Measurements from ENCODE around the gene CYP19A1.

CYP19A1 gene

DNA sequence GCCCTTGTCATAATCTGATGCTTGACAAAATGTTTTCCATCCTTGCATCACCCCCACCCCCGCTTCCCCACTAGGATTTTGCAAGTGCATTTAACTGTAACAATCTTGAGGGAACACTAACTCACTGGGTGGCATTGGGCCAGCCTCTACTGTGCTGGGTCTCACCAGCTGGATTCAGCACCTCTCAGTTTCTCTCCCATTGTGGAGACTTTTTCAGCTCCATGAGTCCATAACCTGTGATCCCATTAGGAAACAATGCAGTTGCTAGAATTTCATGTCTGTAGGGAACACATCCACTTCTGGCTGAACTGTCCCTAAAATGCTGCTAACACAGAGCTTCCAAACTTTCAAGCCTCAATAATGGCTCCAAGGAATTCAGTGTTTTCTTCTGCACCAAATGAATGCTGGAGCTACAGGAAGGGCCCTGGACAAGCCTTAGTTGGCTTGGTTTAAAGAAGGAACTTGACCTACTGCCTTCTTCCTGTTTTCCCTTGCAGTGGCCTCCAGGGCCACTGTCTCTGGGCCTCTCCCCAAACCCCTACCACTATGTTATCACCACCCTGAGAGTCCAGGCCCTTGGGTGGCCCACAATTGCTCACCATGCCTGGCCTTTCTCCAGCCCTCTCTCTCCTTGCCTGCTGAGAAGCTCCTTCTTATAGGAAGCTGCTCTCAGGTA lies 15.6 kb downstream of the CYP19A1 start:
- DNase-seq (ENCODE audit: low spot score) = no peak

DNA sequence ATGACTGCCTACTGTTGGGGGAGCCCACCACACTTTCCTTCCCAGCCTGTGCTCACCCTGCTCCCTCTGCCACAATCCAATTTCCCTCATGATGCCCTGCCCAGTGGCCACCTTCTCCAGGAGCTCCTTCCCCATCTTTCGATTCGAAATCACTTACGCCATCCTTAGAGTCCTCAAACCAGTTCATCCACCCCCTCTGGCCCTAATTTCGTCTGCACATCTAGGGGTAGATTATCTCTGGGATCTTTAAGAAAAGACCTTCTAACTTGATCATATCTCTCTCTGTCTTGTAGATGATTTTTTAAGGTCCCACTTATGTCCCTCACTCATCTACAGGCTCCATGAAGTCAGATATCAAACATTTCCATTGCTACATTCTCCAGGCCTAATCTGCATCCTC lies 17.1 kb downstream of the CYP19A1 start:
- DNase-seq (ENCODE audit: low spot score) = no peak

DNA sequence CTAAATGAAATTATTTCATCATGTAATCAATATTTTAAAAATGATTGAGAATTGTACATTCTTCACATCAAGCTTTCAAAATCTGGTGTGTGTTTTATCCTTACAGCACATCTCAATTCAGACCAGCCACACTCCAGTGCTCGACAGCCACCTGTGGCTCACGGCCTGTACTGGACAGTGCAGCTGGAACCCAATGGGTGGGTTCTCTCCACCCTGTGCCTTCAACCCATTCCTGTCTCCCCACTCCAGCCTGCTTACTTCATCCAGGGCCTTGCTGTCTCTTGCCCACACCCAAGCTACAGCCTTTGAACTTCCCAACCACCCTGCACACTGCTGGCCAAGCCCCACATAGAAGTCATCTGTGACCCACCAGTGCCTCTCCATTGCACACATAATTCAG lies 17.6 kb downstream of the CYP19A1 start:
- DNase-seq (ENCODE audit: low spot score) = no peak

DNA sequence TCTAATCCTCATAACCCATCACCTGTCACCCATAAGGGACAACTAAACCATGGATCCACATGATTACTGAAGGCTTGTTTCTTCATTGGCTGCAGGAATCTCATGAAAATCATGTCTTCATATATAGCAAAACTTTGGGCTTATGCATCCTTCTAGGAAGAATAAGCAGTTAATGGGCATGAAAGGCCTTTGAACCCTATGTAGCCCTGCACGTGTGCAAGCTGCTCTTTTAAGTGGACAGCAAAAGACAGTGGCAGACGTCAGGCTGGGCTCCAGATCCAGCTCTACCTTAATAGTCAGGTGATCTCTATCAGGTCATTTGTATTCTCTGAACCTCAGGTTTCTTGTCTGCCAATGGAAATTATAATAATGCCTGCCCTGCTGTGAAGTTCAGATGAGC lies 18.9 kb downstream of the CYP19A1 start:
- no peak for DNase-seq (ENCODE audit: low spot score)

GRCh38 chr15:51318382-51319150 lies 19.8 kb downstream of the CYP19A1 start:
- DNase-seq (ENCODE audit: low spot score) = no peak

DNA sequence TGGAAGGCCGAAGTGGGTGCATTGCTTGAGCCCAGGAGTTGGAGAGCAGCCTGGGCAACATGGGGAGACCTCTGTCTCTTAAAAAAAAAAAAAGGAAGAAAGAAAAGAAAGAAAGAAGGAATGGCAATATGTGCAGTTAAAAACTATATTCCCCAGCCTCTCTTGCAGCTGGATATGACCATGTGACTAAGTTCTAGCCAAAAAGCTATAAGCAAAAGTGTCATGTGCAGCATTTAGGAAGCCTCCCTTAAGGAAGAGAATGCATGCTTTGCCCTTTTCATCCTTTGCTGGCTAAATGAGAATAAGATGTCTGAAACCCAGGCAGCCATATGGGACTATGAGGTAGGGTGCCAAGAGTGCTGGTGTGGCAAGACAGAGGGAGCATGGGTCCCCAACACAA lies 21.8 kb downstream of the CYP19A1 start:
- no peak for DNase-seq (ENCODE audit: low spot score)

DNA sequence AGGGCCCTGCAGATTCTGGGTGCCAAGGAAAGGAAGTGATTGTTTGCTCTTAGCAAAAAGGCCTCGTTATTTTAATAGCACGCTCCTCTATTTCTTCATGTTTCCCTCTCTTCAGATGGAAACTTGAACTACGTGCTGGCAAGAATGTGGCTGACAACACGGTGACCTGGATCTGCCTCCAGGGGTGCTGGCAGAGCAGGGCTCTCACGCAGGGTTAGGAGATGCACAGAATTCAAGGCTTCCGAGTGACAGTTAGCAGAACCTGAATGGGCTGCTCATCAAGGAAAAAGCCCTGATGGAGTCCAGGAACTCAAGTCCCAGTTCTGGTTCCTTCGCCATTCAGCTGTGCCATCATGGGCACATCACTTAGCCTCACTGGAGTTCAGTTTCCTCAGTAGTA lies 22.7 kb downstream of the CYP19A1 start:
- no peak for DNase-seq (ENCODE audit: low spot score)

DNA sequence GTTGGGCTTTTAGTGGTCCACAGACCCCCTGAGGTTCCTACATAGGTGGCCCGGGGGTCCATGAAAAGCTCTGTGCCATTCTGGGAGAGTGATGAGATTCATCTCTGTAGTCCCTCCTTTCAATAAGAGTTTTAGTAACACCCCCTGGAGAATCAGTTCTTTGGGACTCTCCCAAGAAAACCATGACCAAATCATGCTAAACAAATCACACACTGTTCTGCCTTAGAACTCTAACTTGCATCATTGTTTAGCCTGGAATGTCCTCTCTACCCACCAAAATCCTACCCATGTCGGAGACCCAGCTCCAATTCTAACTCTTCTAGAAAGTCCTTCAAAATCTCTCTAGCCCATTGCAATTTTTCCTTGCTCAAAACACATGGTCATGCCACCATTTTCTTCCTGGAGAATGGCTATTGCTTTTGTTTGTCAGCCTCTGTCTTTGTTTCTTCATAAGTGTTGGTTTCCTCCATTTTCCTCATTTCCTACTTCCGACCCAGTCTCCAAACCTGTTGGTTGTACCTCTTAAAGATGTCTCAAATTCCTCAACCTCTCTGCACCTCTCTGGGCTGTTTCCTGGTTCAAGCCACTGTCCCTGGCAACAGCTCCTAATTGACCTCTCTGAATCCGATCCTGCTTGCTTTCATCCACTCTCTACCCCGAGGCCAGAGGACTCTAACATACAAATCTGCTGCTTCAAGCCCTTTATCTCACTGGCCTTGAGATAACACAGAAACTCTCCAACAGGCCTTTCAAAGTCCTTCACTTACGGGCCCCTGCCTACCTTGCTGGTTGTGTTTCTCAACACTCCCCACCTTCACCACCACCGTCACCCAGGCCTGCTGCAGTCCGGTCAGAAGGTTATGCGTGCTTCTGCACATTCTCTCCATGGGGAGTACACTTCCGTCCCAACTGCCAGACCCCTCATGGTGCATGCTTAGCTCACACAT lies 23.7 kb downstream of the CYP19A1 start:
- no peak for DNase-seq (ENCODE audit: low spot score)

DNA sequence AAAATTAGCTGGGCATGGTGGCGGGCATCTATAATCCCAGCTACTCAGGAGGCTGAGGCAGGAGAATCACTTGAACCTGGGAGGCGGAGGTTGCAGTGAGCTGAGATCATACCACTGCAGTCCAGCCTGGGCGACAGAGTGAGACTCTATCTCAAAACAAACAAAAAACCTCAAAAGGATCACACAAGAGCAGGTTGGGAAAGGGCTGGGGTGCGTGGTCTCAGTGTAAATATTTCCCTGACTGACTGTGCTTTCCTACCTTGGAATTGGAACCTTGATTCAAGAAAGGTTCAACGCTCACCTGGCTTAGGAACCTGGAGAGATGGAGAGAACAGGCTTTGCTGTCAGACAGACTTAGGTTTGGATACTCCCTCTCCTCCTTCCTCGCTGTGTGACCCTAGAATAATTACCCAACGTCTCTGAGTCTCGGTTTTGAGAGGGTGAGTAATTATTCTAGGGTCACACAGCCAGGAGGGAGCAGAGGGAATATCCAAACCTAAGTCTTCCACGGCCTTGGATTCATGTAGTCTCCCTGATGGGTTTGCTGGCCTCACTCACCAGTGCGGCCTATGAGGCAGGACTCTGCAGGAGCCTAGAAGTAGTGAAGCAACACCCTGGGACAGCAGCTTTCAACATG lies 24.6 kb downstream of the CYP19A1 start:
- DNase-seq (ENCODE audit: low spot score) = no peak

GRCh38 chr15:51313074-51313393 lies 25.4 kb downstream of the CYP19A1 start:
- DNase-seq (ENCODE audit: low spot score) = peak; percentile 2

DNA sequence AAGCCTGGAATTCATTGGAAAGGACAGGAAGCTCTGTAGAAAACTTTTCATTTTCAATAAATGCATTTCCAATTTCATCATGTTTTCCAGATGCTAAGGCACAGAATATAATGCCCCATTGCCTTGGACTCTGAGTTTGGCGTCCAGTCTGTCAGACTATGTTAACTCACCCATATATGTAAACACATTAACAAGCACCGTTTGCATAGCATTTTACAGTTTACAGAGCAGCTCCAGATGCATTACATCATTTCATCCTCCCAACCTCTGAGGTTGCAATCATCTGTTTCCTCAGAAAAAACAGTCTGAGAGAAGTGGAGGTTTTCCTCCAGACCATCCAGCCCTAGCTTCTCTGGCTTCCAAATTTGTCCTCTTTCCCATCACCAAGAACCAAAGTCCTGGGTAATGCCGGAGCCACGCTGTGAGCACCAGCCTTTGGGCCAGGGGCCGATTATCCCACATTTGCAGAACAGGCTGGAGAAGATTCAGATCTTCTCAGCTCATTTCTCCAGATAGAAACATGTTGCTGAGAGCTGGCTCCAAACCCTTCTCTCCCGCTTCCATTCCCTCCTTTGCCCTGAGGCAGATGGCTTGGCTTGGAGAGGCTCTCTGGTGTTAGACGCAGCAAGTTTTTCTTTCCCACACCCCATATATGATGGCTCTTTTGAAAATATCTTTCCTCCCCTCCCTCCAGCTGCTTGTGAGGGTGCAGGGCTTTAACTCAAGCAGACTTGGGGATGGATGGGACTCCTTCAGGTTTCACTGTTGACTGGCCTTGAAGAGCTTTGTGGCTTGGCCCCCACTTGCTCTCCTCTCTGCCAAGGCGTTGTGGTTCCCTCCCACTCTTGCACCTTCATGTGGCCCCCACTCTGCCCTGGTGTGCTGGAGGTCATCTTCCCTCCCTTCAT lies 26.0 kb downstream of the CYP19A1 start:
- no peak for DNase-seq (ENCODE audit: low spot score)

- no peak for DNase-seq (ENCODE audit: low spot score)
These were observed 26.9 kb downstream of the CYP19A1 start for GRCh38 chr15:51311510-51311909.

DNA sequence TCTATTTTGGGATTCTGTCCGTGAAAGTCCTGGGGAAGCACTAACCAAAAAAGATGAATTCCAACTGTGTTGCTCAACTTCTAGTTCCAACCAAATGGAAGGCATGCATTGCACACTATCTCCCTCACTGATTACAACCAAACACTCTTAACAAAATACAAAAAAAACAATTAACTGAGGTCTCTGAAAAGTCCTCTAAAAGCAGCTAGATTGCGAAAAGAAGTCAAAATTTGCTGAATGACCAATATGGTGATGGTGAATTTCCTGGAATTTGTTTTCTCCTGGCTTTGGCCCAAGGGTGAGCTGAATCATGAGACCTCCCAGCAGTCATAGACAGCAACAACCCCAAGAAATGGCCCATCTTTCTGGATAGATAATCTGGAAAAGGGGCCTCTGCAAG lies 28.3 kb downstream of the CYP19A1 start:
- DNase-seq (ENCODE audit: low spot score) = no peak

GRCh38 chr15:51307811-51308210 lies 30.6 kb downstream of the CYP19A1 start:
- no peak for DNase-seq (ENCODE audit: low spot score)

GRCh38 chr15:51307325-51307724 lies 31.1 kb downstream of the CYP19A1 start:
- no peak for DNase-seq (ENCODE audit: low spot score)

GRCh38 chr15:51303462-51303980 lies 34.9 kb downstream of the CYP19A1 start:
- DNase-seq (ENCODE audit: low spot score) = no peak

DNA sequence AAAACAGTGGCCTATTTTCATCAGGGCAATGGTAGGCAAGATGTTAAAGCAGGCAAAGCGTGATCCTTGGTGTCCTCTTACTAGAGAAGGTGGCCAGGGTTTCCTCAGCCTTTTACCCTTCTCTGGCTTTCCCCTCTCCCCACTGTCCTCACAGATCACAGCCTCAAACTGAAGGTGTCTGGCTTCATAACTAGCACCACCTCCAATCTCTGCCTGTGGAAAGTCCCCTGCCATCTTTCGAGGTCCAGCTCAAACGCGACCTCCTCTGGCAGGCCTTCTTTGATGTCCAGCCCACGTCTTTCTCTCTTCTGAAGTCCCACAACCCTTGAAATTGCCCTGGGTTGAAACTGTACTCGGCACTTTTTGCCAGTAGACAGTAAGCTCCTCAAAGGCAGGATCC lies 35.9 kb downstream of the CYP19A1 start:
- no peak for DNase-seq (ENCODE audit: low spot score)

GRCh38 chr15:51299187-51300015 lies 39.0 kb downstream of the CYP19A1 start:
- DNase-seq (ENCODE audit: low spot score) = no peak

DNA sequence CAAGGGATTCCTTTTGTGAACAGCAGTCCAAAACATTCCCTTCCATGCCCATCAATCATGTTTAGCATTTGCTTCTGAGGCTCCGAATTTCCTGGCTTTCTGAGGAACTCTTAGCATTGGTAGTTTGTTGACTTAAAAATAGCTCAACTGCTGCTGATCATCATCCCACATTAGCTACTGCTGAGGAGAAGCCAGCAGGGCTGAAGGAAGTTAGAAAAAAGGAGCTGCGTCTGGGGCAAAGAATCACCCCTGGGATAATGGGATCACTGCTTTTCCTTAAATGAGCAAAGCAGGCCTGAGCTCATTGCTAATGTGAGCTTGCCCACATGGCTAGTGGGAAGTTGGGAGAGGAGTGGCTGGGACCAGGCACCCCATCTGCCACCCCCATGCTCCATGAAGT lies 39.8 kb downstream of the CYP19A1 start:
- DNase-seq (ENCODE audit: low spot score) = no peak

DNA sequence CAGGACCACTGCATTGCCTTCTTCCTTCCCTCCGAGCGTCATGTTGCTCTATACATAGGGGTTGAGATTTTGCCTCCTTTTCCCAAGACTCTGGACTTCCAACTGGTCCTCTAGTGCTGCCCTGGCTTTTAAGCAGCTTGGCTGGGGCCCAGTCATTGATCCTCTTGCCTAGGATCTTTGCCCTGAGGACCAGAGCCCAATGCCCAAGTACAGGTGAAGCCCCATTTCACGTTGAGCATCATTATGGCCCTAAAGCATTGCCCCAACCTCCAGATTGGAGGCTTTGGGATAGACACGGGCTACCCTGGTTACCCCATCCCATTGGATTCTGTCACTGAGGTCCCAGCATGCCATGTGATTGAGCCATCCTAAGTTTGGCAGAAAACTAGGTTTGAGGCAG lies 47.7 kb downstream of the CYP19A1 start:
- DNase-seq (ENCODE audit: low spot score) = no peak

All from SW480 (cell line).